GM18870 (cell line): ENCODE results near the gene VTCN1.

ENCODE experiments used
- ATAC-seq: cut with Tn5 transposase; IDR thresholded peaks from one replicate; pipeline ENCODE4 v1.9.1; 2021; ENCODE audit warnings: moderate library complexity; ENCODE audit not compliant: unreplicated experiment

Gene VTCN1

DNA sequence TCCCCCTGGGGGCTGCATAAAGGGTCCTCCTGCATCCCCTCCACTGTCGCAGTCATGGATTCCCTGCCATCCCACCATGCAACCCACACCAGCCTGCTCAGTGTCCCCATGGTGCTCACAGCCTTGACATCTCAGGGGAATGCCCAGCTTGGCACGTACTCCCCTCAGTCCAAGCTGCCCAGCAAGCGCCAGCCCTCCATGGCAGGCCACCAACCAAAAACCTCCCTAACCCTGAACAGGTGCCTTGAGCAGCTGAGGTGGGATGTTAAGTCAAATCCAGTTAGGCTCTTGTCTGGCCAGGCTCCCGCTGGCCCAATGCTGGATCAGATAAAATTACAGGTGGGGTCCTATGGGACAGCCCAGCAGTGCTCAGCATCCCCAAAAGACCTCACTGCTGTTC is 341 bp downstream of the VTCN1 start:
- ATAC-seq = no peak

DNA sequence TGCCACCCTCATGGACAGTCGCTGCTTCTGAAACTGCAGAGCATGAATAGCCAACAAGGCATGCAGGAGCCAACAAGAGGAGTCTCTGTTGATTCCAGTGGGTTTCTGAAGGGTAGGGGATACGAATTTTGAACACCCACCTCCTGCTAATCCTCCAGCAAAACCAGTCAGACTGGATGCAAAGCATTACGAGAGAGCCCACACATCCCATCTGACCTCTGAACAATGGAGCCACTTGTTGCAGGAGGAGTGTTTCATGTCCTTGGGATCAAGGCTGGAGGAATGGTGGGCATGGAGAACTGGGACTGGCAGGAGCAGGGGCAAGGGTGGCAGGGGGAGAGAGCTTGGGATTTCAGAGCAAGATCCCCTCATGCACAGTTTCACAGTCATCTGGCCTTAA is 1.6 kb downstream of the VTCN1 start:
- no peak for ATAC-seq

DNA sequence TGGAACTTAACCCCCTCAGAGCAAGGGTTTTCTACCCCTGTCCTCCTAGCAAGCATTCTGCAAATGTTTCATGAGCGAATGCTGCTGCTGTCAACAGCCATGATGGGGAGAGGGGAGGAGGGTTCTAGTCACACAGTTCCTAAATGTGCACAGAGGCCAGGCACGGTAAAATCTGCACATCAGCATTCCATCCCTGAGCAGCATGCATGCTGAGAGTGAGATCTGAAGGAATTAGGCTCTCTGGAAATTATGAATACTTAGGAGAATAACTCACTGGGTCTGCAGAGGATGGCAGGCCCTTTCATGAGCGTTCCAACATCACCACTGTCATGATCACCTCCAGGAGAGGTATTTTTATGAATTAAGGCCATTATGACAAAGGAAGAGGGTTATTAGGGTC is 2.1 kb downstream of the VTCN1 start:
- ATAC-seq = no peak

DNA sequence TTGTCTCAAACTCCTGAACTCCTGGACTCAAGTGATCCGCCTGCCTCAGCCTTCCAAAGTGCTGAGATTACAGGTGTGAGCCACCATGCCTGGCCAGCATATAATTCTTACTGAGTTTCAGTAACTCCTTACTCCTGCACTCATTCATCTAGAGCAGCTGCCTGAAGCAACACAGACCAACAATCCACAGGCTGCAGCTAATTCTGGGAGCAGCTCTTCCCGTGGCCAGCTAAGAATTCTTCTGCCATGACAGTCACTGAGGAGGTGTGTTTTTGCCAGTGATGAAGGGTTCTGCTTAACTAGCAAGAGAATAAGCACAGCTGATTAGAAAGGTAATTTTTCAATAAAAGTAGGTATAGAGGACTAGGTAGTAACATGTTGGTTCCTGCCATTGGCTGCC is 5.4 kb downstream of the VTCN1 start:
- no peak for ATAC-seq

DNA sequence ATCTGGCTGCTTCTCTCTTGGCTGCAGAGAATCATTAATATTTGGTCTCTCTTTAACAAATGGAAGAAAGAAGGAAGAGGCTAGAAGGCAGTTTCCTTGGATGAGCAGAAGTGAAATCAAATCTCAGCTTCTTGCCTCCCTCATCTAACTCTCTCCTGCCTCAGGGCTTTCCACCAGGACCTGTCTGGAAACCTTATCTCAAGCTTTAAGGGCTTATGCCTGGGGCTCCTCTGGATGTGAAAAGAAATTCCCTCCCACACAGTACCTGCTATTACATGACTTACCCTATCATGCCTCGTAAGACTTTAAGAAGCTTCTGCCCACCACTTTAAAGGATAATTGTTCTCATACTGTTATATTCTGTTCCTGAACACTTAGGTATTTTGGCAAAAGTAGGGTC is 8.9 kb downstream of the VTCN1 start:
- ATAC-seq = no peak

DNA sequence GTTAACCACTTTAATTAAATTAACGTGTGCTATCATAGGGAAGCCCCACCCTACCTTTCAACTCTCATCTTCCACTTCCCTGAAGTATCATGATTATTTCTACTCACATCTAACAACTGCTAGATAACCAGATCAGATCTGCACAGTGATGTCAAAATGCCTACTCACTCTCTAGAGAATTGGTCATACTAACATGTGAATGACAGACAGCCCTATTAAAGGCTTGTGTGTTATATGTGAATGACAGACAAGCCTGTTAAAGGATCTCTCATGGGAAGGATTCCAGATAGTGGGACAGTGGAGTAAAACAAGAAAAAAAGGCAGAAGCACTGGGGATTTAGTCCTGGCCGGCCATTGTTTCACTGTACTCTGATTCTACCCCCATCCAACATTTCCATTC is 12.6 kb downstream of the VTCN1 start:
- no peak for ATAC-seq

DNA sequence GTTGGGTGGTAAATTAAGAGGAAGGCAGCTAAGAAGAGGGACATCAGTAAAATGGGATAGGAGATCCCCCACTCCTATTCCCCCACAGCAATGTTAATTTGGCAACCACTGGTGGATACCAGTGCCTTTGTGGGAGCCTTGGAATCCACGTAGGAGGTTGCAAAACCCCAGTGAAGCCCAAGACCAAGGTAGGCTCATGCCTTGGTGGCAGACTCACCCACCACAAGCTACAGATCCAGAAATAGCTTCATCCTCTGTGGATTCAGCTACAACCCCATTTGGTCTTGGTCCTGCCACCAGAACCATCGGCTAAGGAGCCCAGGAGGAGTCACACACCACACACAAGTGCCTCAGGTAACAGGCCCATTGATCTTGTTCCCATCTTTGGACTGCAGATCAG is 21.0 kb downstream of the VTCN1 start:
- no peak for ATAC-seq

DNA sequence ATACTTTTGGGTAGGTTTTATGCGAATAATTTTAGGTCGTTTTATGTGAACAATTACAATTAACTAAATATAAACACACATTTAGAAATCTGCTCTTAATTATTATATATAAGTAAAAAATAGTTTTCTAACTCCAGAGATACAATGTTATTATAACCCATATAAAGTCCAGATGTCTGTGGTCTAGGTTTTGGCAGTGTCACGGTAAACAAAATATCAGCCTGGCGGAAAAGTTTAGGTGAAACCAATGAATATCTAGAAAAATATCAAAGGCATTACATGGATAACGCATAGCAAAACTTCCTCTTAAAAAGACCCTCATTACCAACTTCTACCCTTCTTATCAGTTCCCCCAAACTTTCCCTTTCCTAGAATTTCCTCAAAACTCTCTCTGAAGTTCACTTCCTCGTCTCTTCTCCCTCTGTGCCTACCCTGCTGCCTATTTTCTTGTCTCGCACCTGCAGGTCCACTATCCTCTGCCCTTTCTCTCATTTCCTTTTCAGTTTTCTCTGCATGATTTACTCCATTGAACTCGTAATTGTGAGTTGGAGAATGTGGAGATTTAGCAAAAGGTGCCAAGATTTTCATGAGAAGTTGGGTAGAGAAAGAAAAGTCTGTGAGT is 21.8 kb downstream of the VTCN1 start:
- ATAC-seq = no peak

DNA sequence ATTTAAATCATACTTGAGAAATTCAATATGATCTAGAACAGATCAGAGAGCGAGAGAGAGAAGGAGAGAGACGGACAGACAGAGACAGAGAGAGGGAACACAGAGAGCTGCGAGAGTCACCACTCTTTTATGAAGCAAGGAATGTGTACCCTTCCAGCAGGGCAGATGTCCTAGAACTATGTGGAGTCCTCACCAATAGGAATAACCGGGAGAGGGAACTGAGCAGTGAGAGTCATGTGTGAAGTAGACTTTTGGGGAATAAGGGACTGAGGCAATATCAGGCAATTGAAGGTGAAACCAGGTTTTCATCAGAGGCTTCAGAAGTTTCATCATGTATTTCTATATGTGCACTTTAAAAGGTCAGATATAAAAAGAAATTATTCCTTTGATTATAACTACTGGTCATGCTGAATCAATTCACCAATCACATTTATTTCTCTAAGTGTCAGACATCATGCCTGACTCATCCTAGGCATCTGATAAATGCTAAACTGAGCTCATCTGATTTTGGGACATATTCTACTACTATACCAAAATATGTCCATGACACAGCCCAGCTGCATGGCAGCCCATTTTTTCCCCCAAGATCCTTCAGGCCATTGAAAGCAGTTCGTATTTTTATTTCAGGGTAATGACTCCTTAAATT is 22.4 kb downstream of the VTCN1 start:
- no peak for ATAC-seq

DNA sequence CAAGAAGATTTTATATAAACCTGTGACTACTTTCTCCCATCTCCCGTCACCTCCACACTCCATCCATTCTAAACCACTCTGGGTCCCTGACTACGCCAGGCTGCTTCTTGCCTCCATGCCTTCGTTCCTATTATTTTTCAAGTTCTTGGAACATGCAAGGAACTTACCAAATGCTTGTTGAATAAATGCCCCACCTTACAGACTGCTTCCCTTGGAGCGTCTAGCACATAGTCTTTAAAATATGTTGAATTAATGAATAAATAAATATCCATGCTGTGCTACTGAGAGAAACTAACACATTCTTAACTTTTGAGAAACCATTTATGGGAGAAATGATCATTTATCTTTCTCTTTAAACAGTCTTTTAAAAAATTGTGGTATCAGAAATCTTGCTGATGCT is 27.6 kb downstream of the VTCN1 start:
- ATAC-seq = no peak

DNA sequence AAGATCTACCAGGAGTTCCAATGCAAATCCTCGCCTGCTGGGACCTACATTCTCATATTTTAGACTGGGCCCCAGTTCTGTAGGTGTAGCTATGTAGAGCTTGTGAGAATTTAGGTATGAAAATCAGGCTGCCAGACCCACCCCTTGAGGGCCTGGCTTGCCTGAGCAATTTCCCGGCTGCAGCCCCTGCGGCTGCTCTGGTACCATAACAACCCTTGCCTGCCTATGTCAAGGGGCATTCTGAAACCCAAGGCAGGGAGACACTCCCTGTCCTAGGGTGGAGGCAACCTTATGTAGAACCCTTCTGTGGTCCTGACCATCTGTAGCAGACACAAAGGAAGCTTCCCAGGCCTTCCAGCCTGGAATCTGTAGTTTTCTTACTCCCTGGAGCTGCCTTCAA is 28.4 kb downstream of the VTCN1 start:
- ATAC-seq = no peak

DNA sequence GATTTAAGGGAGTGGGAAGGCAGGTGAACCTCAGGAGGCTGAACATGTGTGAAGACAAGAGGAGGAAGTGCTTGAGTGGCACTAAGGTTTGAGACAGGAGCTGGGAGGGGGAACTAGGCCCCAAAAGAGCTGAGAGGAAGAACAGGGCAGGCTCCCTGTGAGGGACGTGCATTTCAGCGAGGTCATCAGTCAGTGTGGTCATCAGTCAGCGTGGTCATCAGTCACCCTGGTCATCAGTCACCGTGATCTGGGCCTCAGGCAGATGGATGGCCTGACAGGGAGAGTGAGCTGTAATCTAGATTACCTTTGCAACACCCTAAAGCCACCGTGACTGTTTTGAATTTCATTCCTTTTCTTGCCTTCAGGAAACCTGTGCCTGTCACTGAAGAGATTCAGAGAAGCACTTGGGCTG is 29.1 kb downstream of the VTCN1 start:
- ATAC-seq = no peak

DNA sequence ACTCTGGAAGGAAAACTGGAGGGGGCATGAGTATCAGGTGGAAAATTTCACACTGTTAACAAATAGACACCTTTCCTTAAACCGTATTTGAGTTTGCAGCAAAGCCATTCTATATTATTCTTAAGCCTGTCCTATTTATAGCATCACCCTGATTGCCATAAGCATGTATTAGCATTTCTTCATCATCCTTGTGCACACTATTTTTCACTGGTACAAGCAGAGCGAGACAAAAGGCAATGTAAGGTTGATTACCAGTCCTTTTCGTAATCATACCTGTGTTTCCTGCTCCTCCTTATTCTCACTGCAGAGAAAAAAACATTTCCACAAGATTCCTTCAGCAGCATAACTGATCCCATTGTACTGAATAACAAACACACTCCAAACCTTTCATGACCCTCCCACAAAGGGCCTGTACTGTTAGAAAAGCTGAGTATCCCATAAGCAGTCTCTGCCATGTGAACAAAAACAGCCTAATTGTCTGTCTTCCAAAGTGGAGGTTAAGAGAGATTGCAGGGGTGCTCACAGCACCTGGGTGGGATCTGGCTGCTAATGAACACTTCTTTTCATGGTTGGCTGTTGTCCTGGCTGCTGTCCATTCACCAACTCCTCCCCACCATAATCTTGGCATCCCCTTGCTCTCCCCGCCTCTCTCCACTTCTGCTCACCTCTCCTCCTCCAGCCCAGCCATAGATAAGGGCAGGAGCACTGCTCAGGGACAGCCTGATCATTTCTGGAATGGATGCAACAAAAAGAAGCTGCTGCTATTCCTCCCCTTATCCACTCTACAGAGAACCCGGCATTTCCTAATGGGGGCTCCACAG is 30.4 kb downstream of the VTCN1 start:
- ATAC-seq = no peak

DNA sequence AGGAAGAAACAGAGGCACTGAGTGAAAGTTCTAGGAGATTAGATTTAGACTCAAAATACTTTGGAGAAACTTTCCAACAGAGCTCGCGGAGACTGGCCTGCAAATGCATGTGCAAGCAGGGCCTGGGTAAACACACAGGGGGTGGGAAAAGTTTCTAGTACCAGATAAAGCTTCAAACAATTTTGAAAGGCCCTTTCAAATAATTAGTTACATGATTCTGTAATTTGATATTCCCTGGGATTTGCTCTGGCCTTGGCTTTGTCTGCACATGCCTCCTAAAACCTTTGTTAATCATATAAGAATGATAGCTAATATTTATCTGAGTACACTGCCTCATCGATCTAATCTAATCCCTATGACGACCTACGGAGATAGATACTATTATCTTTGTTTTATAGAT is 31.3 kb downstream of the VTCN1 start:
- no peak for ATAC-seq

DNA sequence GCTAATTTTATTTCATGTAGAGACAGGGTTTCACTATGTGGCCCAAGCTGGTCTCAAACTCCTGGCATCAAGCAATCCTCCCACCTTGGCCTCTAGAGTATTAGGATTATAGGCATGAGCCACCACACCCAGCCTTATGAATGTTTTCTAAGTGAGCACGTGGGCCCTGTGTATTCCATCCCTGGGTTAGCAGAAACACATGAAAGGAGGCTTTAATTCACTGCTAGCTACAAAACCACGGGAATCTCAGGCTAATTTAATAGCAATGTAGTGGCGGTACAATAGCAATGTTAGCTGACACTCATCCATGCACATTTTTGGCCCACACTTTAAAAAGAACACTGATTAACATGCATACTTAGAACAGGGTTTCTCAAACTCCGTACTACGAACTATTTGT is 32.0 kb downstream of the VTCN1 start:
- ATAC-seq = no peak

DNA sequence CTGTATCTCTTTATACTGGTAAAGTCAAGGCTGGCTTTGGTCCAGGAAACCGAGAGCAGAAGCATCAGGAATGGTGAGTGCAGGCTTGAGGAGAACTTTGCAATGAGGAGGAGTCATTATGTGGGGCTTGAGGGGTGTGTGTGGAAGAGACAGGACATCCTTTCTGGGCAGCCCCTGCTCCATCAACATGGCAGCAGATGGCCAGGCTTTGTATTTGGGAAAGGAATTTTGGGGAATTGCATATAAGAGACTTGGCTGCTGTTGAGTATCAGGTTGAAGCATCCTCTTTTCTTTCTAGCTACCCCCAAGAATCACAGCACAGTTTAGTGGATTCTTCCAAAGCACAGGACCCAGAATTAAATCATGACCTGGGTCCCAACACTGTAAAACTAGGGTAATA is 33.4 kb downstream of the VTCN1 start:
- ATAC-seq = no peak

DNA sequence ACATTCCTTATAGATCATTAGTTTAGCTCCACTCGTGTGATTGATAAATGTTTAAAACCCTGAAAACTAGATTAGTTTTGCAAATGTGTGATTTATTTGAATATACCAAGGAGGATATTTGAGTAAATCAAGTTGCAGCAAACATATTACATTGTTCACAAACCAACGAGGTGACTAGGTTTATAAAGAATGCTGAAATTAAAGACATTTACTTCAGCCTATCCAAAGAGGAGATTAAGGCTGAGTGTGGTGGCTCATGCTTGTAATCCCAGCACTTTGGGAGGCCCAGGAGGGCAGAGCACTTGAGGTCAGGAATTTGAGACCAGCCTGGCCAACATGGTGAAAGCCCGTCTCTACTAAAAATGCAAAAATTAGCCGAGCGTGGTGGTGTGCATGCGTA is 34.1 kb downstream of the VTCN1 start:
- ATAC-seq = no peak

DNA sequence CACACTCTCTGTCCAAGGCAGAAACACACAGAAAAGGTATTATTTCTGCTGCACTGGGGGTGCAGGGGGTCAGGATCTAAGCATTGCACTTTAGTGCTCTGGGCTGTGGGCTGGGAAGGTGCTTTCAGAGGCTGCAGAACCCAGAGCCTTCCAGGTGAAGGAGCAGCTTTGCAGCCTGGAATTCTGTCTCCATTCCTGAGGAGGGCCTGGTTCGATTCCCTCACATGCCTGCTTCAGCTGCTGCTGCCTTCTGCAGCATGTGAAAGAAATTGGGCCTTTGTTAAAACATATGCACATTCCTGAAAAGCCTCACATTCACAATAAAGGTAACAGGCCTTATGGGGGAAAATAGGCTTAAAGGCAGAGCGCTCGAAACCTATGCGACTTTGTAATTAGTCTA is 35.9 kb downstream of the VTCN1 start:
- no peak for ATAC-seq

DNA sequence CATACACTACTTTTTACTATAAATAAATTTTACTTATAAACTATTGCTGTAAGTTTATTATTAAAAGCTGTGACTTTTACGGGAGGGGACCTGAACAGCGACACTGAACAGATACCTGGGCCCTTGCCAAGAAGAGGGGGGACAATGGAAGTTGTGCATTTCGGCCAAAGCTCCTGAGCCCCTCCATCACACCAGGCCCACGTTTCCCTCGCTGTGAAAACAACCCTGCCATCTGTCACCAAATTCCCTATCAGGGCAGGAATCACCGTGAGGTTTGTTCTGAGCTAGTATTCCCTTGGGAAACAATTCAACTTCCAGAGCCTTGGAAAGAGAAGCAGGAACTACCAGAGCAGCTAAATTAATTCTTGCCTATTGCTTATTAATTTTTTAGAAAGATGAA is 37.0 kb downstream of the VTCN1 start:
- no peak for ATAC-seq

DNA sequence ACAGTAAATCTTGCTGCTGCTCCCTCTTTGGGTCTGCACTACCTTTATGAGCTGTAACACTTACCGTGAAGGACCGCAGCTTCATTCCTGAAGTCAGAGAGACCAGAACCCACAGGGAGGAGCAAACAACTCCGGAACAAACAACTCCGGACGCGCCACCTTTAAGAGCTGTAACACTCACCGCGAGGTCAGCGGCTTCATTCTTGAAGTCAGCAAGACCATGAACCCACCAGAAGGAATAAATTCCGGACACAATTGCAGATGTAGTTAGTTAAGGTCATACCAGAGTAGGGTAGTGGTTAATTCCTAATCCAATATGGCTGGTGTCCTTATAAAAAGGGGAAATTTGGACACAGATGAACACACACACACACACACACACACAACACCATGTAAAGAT is 37.7 kb downstream of the VTCN1 start:
- no peak for ATAC-seq

DNA sequence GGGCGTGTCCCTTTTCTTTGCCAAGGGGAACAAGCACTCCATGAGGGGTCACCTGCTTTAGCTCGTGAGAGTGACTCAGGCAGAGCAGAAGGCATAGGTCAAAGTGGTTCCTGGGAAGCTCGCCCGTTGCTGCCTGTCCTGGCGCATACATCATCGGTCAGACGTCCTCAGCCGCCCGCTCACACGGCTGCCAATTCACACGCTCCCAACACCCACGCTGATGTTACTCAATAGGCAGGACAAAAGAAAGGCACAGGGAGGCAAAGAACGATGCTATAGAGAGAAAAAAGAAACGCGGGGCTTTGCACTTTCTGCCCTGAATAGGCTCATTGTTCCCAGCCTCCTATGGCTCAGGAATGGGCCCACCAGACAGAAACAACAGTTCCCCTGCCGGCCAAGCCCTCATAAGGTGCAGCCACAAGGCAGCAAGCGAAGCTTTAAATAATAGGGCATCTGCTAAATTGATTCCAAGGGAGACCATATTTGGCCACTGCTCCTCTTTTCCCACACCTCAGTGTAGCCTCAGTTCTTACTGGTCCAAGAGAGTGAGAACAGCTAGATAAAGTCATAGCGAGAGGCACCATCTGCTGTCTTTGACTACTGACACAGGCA is 38.7 kb downstream of the VTCN1 start:
- no peak for ATAC-seq
